IMR-90 (cell line): ENCODE results near the gene SORBS1. TPM values are rescaled to one million over a fixed set of nuclear protein-coding genes. Genes with fewer than 3 reads are reported as not detected.

Experiments used
- ATAC-seq: fragments of 200-7000 bp; cut with Tn5 transposase; 2 replicates; pipeline ENCODE4 v1.9.1; 2020; ENCODE audit warnings: low read depth, mild to moderate bottlenecking, moderate library complexity
- BruUV-seq: library from RNA; stranded (reverse); fragments of 400-500 nt; replicated peaks from 2 replicates; lab custom pipeline; 2021; lab: Mats Ljungman, UMichigan
- CTCF ChIA-PET: fragments of 300-600 bp; formaldehyde crosslinking; extraction: SDS; loops from one replicate; lab custom pipeline; 2021; ENCODE audit warnings: antibody characterized with exemption; lab: Yijun Ruan, JAX
- POLR2A ChIA-PET: fragments of 300-600 bp; sonication (Branson Sonifier 250); formaldehyde crosslinking; loops from one replicate; lab custom pipeline; 2022; ENCODE audit warnings: antibody characterized with exemption; ENCODE audit not compliant: unreplicated experiment; lab: Charles Lee
- DNase-seq: peaks from one replicate; pipeline ENCODE4 v3.0.0; 2013
- H2AFZ ChIP-seq: replicated peaks from 2 replicates; pipeline ENCODE3; 2013; ENCODE audit warnings: low read length, mild to moderate bottlenecking; ENCODE audit not compliant: poor library complexity
- H2AK5ac ChIP-seq: 2 replicates; pipeline ENCODE4 v1.6.1; 2013; ENCODE audit warnings: low read depth, low read length, inconsistent platforms
- H2AK9ac ChIP-seq: replicated peaks from 2 replicates; pipeline ENCODE3; 2013; ENCODE audit warnings: mild to moderate bottlenecking, low read depth, low read length, moderate library complexity; ENCODE audit not compliant: poor library complexity
- H2BK120ac ChIP-seq: 2 replicates; pipeline ENCODE4 v1.6.1; 2013; ENCODE audit warnings: low read depth, low read length, inconsistent platforms
- H2BK15ac ChIP-seq: 3 replicates; pipeline ENCODE4 v1.6.1; 2013; ENCODE audit warnings: low read depth, low read length, inconsistent platforms
- H2BK20ac ChIP-seq: 2 replicates; pipeline ENCODE4 v1.6.1; 2013; ENCODE audit warnings: low read depth, mild to moderate bottlenecking, inconsistent platforms, low read length, moderate library complexity
- H2BK5ac ChIP-seq: 2 replicates; pipeline ENCODE4 v1.6.1; 2013; ENCODE audit warnings: mild to moderate bottlenecking, low read depth, low read length, inconsistent platforms; ENCODE audit not compliant: poor library complexity, severe bottlenecking
- H3K14ac ChIP-seq: replicated peaks from 2 replicates; pipeline ENCODE4 v1.6.1; 2013; ENCODE audit warnings: low read depth, low read length, inconsistent platforms
- H3K18ac ChIP-seq: 2 replicates; pipeline ENCODE4 v1.6.1; 2013; ENCODE audit warnings: low read depth, low read length, control low read depth
- H3K23ac ChIP-seq: 2 replicates; pipeline ENCODE4 v1.6.1; 2013; ENCODE audit warnings: low read depth, low read length, inconsistent platforms
- H3K27ac ChIP-seq: 2 replicates; pipeline ENCODE4 v1.5.1; 2013; ENCODE audit warnings: mild to moderate bottlenecking, control low read depth, low read length; ENCODE audit not compliant: insufficient read depth
- H3K27me3 ChIP-seq: 2 replicates; pipeline ENCODE4 v1.6.1; 2013; ENCODE audit warnings: low read length; ENCODE audit not compliant: control insufficient read depth, insufficient read depth
- H3K36me3 ChIP-seq: 2 replicates; pipeline ENCODE4 v1.6.1; 2013; ENCODE audit warnings: low read length, mixed read lengths; ENCODE audit not compliant: control insufficient read depth, insufficient read depth
- H3K4ac ChIP-seq: 2 replicates; pipeline ENCODE4 v1.6.1; 2013; ENCODE audit warnings: low read depth, low read length, inconsistent platforms
- H3K4me1 ChIP-seq: 2 replicates; pipeline ENCODE4 v1.6.1; 2013; ENCODE audit warnings: low read length, mixed read lengths; ENCODE audit not compliant: control insufficient read depth, insufficient read depth
- H3K4me2 ChIP-seq: 2 replicates; pipeline ENCODE4 v1.6.1; 2013; ENCODE audit warnings: low read depth, mild to moderate bottlenecking, control low read depth, low read length, moderate library complexity
- H3K4me3 ChIP-seq: 2 replicates; pipeline ENCODE4 v1.5.1; 2013; ENCODE audit warnings: low read depth, mild to moderate bottlenecking, control low read depth, low read length, moderate library complexity; ENCODE audit not compliant: insufficient read depth
- H3K56ac ChIP-seq: 2 replicates; pipeline ENCODE4 v1.6.1; 2013; ENCODE audit warnings: low read length, inconsistent platforms; ENCODE audit not compliant: insufficient read depth; ENCODE audit errors: extremely low read depth
- H3K79me1 ChIP-seq, 2 experiments: 2 replicates each; pipeline ENCODE4 v1.6.1; 2013; ENCODE audit warnings: low read length in 2 of 2, inconsistent platforms in 1 of 2, low read depth in 1 of 2
- H3K9ac ChIP-seq: 2 replicates; pipeline ENCODE4 v1.6.1; 2013; ENCODE audit warnings: low read depth, low read length, control low read depth
- H3K9me1 ChIP-seq: 2 replicates; pipeline ENCODE4 v1.6.1; 2013; ENCODE audit warnings: low read length, inconsistent platforms; ENCODE audit not compliant: insufficient read depth
- H3K9me3 ChIP-seq: 2 replicates; pipeline ENCODE4 v1.6.1; 2013; ENCODE audit warnings: low read length; ENCODE audit not compliant: control insufficient read depth, insufficient read depth
- H4K20me1 ChIP-seq: 2 replicates; pipeline ENCODE4 v1.6.1; 2013; ENCODE audit warnings: low read length, inconsistent platforms; ENCODE audit not compliant: insufficient read depth
- H4K5ac ChIP-seq: 2 replicates; pipeline ENCODE4 v1.6.1; 2013; ENCODE audit warnings: mild to moderate bottlenecking, low read depth, low read length, control low read depth
- H4K8ac ChIP-seq, 2 experiments: 2 replicates each; pipeline ENCODE4 v1.6.1; 2013; ENCODE audit warnings: low read depth in 2 of 2, low read length in 2 of 2, control low read depth in 1 of 2, inconsistent platforms in 1 of 2
- H4K91ac ChIP-seq: 2 replicates; pipeline ENCODE4 v1.6.1; 2013; ENCODE audit warnings: low read depth, low read length, inconsistent platforms; ENCODE audit not compliant: insufficient read depth
- CEBPB ChIP-seq: IDR thresholded peaks from 2 replicates; pipeline ENCODE4 v1.6.1; 2012; ENCODE audit warnings: low read depth, low read length, improper control_type of control experiment
- NFE2L2 ChIP-seq: fragments of 150-350 bp; IDR thresholded peaks from 2 replicates; pipeline ENCODE4 v1.6.1; 2016; ENCODE audit warnings: low read depth, mild to moderate bottlenecking, low read length
- POLR2A ChIP-seq: IDR thresholded peaks from 2 replicates; pipeline ENCODE4 v1.6.1; 2012; ENCODE audit warnings: mild to moderate bottlenecking, low read depth, low read length
- RAD21 ChIP-seq: IDR thresholded peaks from 2 replicates; pipeline ENCODE4 v1.6.1; 2012; ENCODE audit warnings: low read length, improper control_type of control experiment
- RCOR1 ChIP-seq: IDR thresholded peaks from 2 replicates; pipeline ENCODE4 v1.6.1; 2012; ENCODE audit warnings: mild to moderate bottlenecking, low read length, improper control_type of control experiment; ENCODE audit not compliant: insufficient replicate concordance
- RFX5 ChIP-seq: IDR thresholded peaks from 2 replicates; pipeline ENCODE4 v1.8.0; 2012; ENCODE audit warnings: low read depth, mild to moderate bottlenecking, low read length, moderate library complexity
- WGBS, 2 experiments: methylation state at CpG; one replicate each; pipeline versions ENCODE4 v1.1.5 to v1.1.7; 2013; ENCODE audit warnings: missing lambda C conversion rate in 2 of 2; ENCODE audit not compliant: insufficient read length in 1 of 2; ENCODE audit errors: extremely low coverage in 2 of 2; 5-methylcytosine and 5-hydroxymethylcytosine counted together
- dilution Hi-C: fragments of 300-500 bp; cut with HindIII; formaldehyde crosslinking; loops from one replicate; pipeline ENCODE4 v1.14.3; 2018; ENCODE audit warnings: low sequenced_read_pairs; ENCODE audit not compliant: unreplicated experiment
- in situ Hi-C: fragments of 300-500 bp; cut with MboI; formaldehyde crosslinking; loops from 3 replicates; pipeline ENCODE4 v1.14.3; 2019; ENCODE audit warnings: low sequenced_read_pairs, inconsistent platforms, mixed read lengths
- intact Hi-C: fragments of 100-400 bp; cut with micrococcal nuclease; formaldehyde crosslinking; loops from 2 replicates; pipeline ENCODE4 v1.10.0; 2022
- polyA plus RNA-seq, 3 experiments: library from polyadenylated mRNA; depleted of rRNA; stranded (reverse); fragments of >200 nt; gene quantifications; 2 replicates each; pipeline ENCODE4 v1.2.3, GENCODE V29; 2012; ENCODE audit warnings: low replicate concordance in 1 of 3
- total RNA-seq: library from RNA; depleted of rRNA; stranded (reverse); fragments of >200 nt; gene quantifications from 2 replicates; pipeline ENCODE4 v1.2.3, GENCODE V29; 2012

Gene SORBS1
- total and polyA plus RNA-seq, 2 of the 4 experiments (the other 2 are of a cell fraction): 0.18 to 0.32 TPM

DNA sequence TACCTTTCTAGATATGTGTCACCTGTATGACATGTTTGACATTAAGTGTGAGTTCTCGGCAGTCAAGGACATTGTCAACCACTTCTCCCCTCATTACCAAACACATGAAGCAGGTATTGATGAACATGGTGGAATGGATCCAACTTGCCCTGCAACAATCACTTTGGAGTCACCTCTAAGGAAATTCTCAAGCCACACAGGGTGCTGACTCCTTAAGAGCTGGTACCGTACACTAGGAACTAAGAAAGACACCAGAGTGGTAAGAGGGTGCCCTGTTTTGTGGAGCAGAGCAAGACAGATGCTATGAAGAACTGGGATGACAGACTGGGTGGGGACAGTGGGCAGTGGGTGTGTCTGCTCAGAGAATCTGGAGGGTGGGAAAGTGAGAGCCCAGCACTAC lies 17.4 kb upstream of the SORBS1 start:
- Histone ChIP-seq H3K79me1 (no peaks in the 10 kb centered on the region), H3K4me3 (no peak overlapping the region), H3K23ac (no peak overlapping the region), H3K27me3 (peaks cover 8% of the 10 kb centered on the region), H3K4me1 (no peaks in the 10 kb centered on the region), H2AK9ac (no peak overlapping the region), H3K27ac (no peak overlapping the region), H3K56ac (no peak overlapping the region), H4K91ac (no peak overlapping the region), H2AFZ (no peak overlapping the region), H4K8ac (no peak overlapping the region), H3K14ac (no peak overlapping the region), H3K4ac (no peak overlapping the region), H2AK5ac (no peak overlapping the region), H2BK120ac (no peak overlapping the region), H3K36me3 (no peaks in the 10 kb centered on the region), H3K18ac (no peak overlapping the region), H4K20me1 (no peaks in the 10 kb centered on the region), H3K9me1 (no peaks in the 10 kb centered on the region), H2BK15ac (no peak overlapping the region), H3K4me2 (no peak overlapping the region), H2BK5ac (no peak overlapping the region), H3K9ac (no peak overlapping the region), H2BK20ac (no peak overlapping the region), H3K9me3 (no peaks in the 10 kb centered on the region), H4K5ac (no peak overlapping the region)
- TF ChIP-seq RCOR1 (no peak), POLR2A (no peak), RFX5 (no peak), RAD21 (no peak), CEBPB (no peak), NFE2L2 (no peak)
- DNase-seq: no peak
- CTCF ChIA-PET: no interaction called here
- intact Hi-C loops: no loop called here
- ATAC-seq: no peak
- dilution Hi-C loops: no loop called here
- WGBS, 2 experiments: 80% methylated on average over 1 of the region's 2 CpGs; no CpG with 5 or more reads in 1 of the 2 experiments
- POLR2A ChIA-PET: interaction anchor here (0.6 kb wide), 1 partner anchor 38 kb away, joined by 6 read pairs; no protein-coding TSS in a partner anchor
- BruUV-seq: no TSS peak
- in situ Hi-C loops: no loop called here
